Heart left ventricle (tissue), 16 donors: ENCODE measurements around the gene UBE2D1. TPM values are rescaled to one million over a fixed set of nuclear protein-coding genes. Genes with fewer than 3 reads are reported as not detected.
A peak's percentile ranks its signal among the peaks of the same experiment; 100 is the strongest.

ENCODE experiments used
- ATAC-seq, 4 donors: fragments of 200-7000 bp; cut with Tn5 transposase; one replicate each; pipeline ENCODE4 v1.9.1; 2020 to 2022; ENCODE audit warnings: moderate library complexity in 4 of 4, mild to moderate bottlenecking in 3 of 4, moderate number of reproducible peaks in 1 of 4
- DNase-seq, 5 donors: peaks; one replicate each; pipeline ENCODE4 v3.0.0-alpha.2; 2020
- H3K27ac ChIP-seq, 12 donors: fragments of 200-600 bp; sonication (generic) in 4 of 12; one replicate each; pipeline versions ENCODE4 v1.5.0 to v1.8.0; 2016 to 2022; ENCODE audit warnings: mild to moderate bottlenecking in 2 of 12
- H3K27me3 ChIP-seq, 9 donors: fragments of 200-600 bp; sonication (generic) in 2 of 9; one replicate each; pipeline versions ENCODE4 v1.5.1 to v1.8.0; 2016 to 2022; ENCODE audit warnings: mild to moderate bottlenecking in 3 of 9
- H3K36me3 ChIP-seq, 9 donors: fragments of 200-600 bp; sonication (generic) in 2 of 9; one replicate each; pipeline versions ENCODE4 v1.5.0 to v1.8.0; 2018 to 2022; ENCODE audit warnings: mild to moderate bottlenecking in 2 of 9
- H3K4me1 ChIP-seq, 12 donors: fragments of 200-600 bp; sonication (generic) in 4 of 12; one replicate each; pipeline versions ENCODE4 v1.5.0 to v1.8.0; 2016 to 2022; ENCODE audit warnings: mild to moderate bottlenecking in 3 of 12
- H3K4me3 ChIP-seq, 12 donors: fragments of 200-600 bp; sonication (generic) in 4 of 12; one replicate each; pipeline versions ENCODE4 v1.5.0 to v1.8.0; 2017 to 2022; ENCODE audit warnings: mild to moderate bottlenecking in 9 of 12, moderate library complexity in 4 of 12
- H3K9me3 ChIP-seq, 12 donors: fragments of 200-600 bp; sonication (generic) in 4 of 12; one replicate each; pipeline versions ENCODE4 v1.5.0 to v1.8.0; 2016 to 2022; ENCODE audit warnings: mild to moderate bottlenecking in 1 of 12
- CTCF ChIP-seq, 12 donors: fragments of 200-600 bp; sonication (generic) in 4 of 12; IDR thresholded peaks; one replicate each; pipeline versions ENCODE4 v1.5.0 to v1.8.0; 2018 to 2022; ENCODE audit warnings: antibody characterized with exemption in 12 of 12, mild to moderate bottlenecking in 5 of 12
- POLR2A ChIP-seq, 2 donors: fragments of 450-650 bp; IDR thresholded peaks; one replicate each; pipeline ENCODE4 v1.6.1; 2017; ENCODE audit warnings: antibody characterized with exemption in 2 of 2, mild to moderate bottlenecking in 2 of 2, moderate library complexity in 2 of 2
- WGBS, 4 donors: extraction: QIAGEN DNeasy Blood & Tissue Kit in 2 of 4; methylation state at CpG; one replicate each; pipeline versions ENCODE4 v1.1.5 to v1.1.7; 2013 to 2018; 5-methylcytosine and 5-hydroxymethylcytosine counted together
- intact Hi-C, 10 donors: fragments of 100-400 bp; cut with DNase I; formaldehyde crosslinking; loops; one replicate each; pipeline versions ENCODE4 v1.11.1 to v1.14.2; 2022
- polyA plus RNA-seq, 2 donors: library from polyadenylated mRNA; stranded (reverse); fragments of 200-250 nt; gene quantifications; one replicate each; pipeline ENCODE4 v1.2.3, GENCODE V29; 2013
- total RNA-seq, 9 donors: library from RNA; depleted of rRNA in 2 of 9; stranded (reverse); fragments of >200 nt in 2 of 9; fragmentation: NEBNext Ultra II Directional in 3 of 9; extraction: Animal tissue kit (Norgen Biotek cat#: 25700) in 3 of 9; gene quantifications; one replicate each; pipeline versions ENCODE4 v1.1.0 to v1.2.4, GENCODE V29; 2016 to 2023
- donor health status: ischemic (EF 13 %, LVEDD 7.1; RV severe dilation, severe dysfunction).
- donor health status: healthy with polysubstance abuse.
- donor health status: DM: no; HTN: yes; CAD: no.
- donor health status: DM: no; HTN: no; CAD: no.
- donor health status: ischemic (EF 25% LVEDD 6.9; RV normal size, moderate dysfunction).
- donor health status: ischemic (EF 25% LVEDD 5.7; RV mildly dilated, moderate dysfunction).
- donor health status: healthy.
- donor health status: DM: yes; HTN: yes; CAD: no.
- donor health status: ischemic (EF 35%, LVEDD 5.7; RV mildly dilated, moderate dysfunction).
- donor health status: nonischemic (EF 11% LVEDD 7.7; RV severe dilation, severe dysfunction).
- donor health status: DM: yes; HTN: yes; CAD: no.
- donor health status: PGD.
- donor health status: ischemic (EF 29% LVEDD 5.4; RV normal size, mild dysfunction).
- donor health status: nonischemic (EF 23%, LVEDD 6.1; RV moderate dilation, normal function).

Gene UBE2D1
- total and polyA plus RNA-seq, 11 donors, result 16.9 to 84.2 (median 50.2) TPM

- Histone ChIP-seq H3K4me1 (peaks cover 0 to 75% (median 38%) of the 10 kb centered on the region in 12 donors), H3K4me3 (no peak overlapping the region), H3K27ac (peak overlapping the region in 5 of 12 donors; percentile 1 to 43 (median 28)), H3K36me3 (peaks cover 0 to 9% (median 6%) of the 10 kb centered on the region in 9 donors), H3K27me3 (no peaks in the 10 kb centered on the region), H3K9me3 (no peaks in the 10 kb centered on the region)
- ATAC-seq, result no peak
- no peak for TF ChIP-seq CTCF (IDR thresholded peaks at IDR 0.05)
- no peak for TF ChIP-seq POLR2A (IDR thresholded peaks at IDR 0.05)
- DNase-seq, result no peak
- intact Hi-C loops, result no loop called here
- WGBS, 4 donors, result 48 to 54% (median 49%) methylated on average over 2 of the region's 2 CpGs
Measured at GRCh38 chr10:58356756-58357155, 21.9 kb downstream of the UBE2D1 start.

GRCh38 chr10:58358314-58358933 lies 23.6 kb downstream of the UBE2D1 start:
- H3K27ac ChIP-seq, result peak overlapping the region in 4 of 12 donors; percentile 8 to 36 (median 23)
- no peak overlapping the region for H3K4me3 ChIP-seq

DNA sequence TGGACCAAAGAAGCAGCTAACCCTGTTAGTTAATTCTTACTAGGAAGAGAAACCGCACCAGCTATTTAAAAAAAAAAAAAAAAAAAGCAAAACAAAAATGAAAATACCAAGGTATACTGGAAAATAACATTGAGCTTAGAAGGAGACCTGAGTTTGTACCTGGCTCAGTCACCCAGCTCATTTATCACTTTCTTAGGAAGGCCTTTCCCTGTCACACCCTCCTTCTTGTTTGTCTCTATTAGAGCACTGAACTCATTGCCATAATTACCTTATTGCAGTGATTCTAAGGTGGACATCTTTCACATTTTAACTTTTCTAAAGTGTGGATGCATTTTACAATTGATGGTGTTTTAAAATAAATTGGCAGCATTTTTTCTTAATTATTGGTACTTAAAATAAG lies 24.1 kb downstream of the UBE2D1 start:
- 89 to 96% (median 92%) methylated on average over 1 of the region's 1 CpG for WGBS, 4 donors
- ATAC-seq (no peak), DNase-seq (no peak)
- Histone ChIP-seq H3K27me3 (no peaks in the 10 kb centered on the region), H3K4me1 (peaks cover 0 to 57% (median 25%) of the 10 kb centered on the region in 12 donors), H3K9me3 (no peaks in the 10 kb centered on the region), H3K4me3 (no peak overlapping the region), H3K36me3 (peaks cover 0 to 31% (median 14%) of the 10 kb centered on the region in 9 donors), H3K27ac (peak overlapping the region in 1 of 12 donors; percentile 28)
- intact Hi-C loops, result no loop called here
- TF ChIP-seq CTCF (IDR thresholded peaks at IDR 0.05), result no peak
- TF ChIP-seq POLR2A (IDR thresholded peaks at IDR 0.05), result no peak

More at GRCh38 chr10:58358314-58358933, 23.6 kb downstream of the UBE2D1 start:
- 76 to 90% (median 83%) methylated on average over 4 of the region's 4 CpGs for WGBS, 4 donors
- ATAC-seq, result peak in 2 of 4 donors; percentile 62 to 79
- intact Hi-C loops, result no loop called here
- Histone ChIP-seq H3K9me3 (no peaks in the 10 kb centered on the region), H3K4me1 (peaks cover 0 to 59% (median 26%) of the 10 kb centered on the region in 12 donors), H3K27me3 (no peaks in the 10 kb centered on the region), H3K36me3 (peaks cover 0 to 25% (median 13%) of the 10 kb centered on the region in 9 donors)
- DNase-seq, result no peak
- TF ChIP-seq POLR2A (IDR thresholded peaks at IDR 0.05) (no peak), CTCF (IDR thresholded peaks at IDR 0.05) (no peak)

DNA sequence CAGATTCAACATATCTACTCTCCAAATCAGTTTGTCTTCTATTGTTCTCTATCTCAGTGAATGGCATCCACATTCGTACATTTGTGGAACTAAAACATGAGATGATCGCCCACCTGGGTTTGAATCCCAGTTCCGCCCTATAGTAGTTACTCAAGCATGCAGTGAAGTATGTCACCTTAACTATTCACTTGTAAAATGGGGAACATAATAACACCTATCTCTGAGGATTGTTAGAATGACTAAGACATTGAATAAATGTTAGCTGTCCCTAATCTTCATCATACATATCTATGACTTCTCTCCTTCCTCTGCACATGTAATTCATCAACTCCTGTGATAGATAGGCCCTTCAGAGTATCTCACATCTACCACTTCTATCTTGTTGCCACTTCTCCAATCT lies 24.7 kb downstream of the UBE2D1 start:
- DNase-seq (no peak), ATAC-seq (no peak)
- H3K4me3 ChIP-seq, result no peak overlapping the region
- intact Hi-C loops, result no loop called here
- H3K9me3 ChIP-seq, result no peaks in the 10 kb centered on the region
- TF ChIP-seq POLR2A (IDR thresholded peaks at IDR 0.05) (no peak), CTCF (IDR thresholded peaks at IDR 0.05) (no peak)
- H3K36me3 ChIP-seq, result peaks cover 0 to 37% (median 20%) of the 10 kb centered on the region in 9 donors
- 87 to 89% (median 89%) methylated on average over 3 of the region's 3 CpGs for WGBS, 4 donors
- H3K4me1 ChIP-seq, result peaks cover 0 to 55% (median 25%) of the 10 kb centered on the region in 12 donors
- H3K27me3 ChIP-seq, result no peaks in the 10 kb centered on the region
- H3K27ac ChIP-seq, result no peak overlapping the region
